K562 (cell line): ENCODE results near the gene ZSWIM6. TPM values are rescaled to one million over a fixed set of nuclear protein-coding genes. Genes with fewer than 3 reads are reported as not detected.

Experiments
- ARID2 ChIP-seq: fragments of 450-650 bp; IDR thresholded peaks from 2 replicates; pipeline ENCODE4 v1.6.1; 2017; ENCODE audit warnings: antibody characterized with exemption, mild to moderate bottlenecking
- BMI1 ChIP-seq: fragments of 150-350 bp; IDR thresholded peaks from 2 replicates; pipeline ENCODE4 v1.6.1; 2014; ENCODE audit warnings: low read length
- CTBP1 ChIP-seq: fragments of 450-650 bp; IDR thresholded peaks from 2 replicates; pipeline ENCODE4 v1.6.1; 2016; ENCODE audit warnings: borderline replicate concordance
- KDM1A ChIP-seq, 2 experiments: fragments of 450-650 bp; IDR thresholded peaks; 2 replicates each; pipeline ENCODE4 v1.6.1; 2016; ENCODE audit warnings: mild to moderate bottlenecking in 2 of 2
- MYC ChIP-seq, 2 experiments: fragments of 250-450 bp in 1 of 2; sonication (Bioruptor Pico) in 1 of 2; IDR thresholded peaks; 2 replicates each; pipeline versions ENCODE4 v1.5.1 to v1.6.1; 2012 to 2021; ENCODE audit warnings: low read depth in 2 of 2, borderline replicate concordance in 1 of 2, improper control_type of control experiment in 1 of 2, low read length in 1 of 2, mild to moderate bottlenecking in 1 of 2, moderate library complexity in 1 of 2
- PCBP2 ChIP-seq: fragments of 200-400 bp; formaldehyde crosslinking; IDR thresholded peaks from 2 replicates; pipeline ENCODE4 v1.6.1; 2018; ENCODE audit warnings: low read length, low read depth, mild to moderate bottlenecking, moderate library complexity; ENCODE audit not compliant: poor library complexity, severe bottlenecking
- SMAD1 ChIP-seq: fragments of 150-350 bp; IDR thresholded peaks from 2 replicates; pipeline ENCODE4 v1.6.1; 2014; ENCODE audit warnings: low read length, low read depth; ENCODE audit not compliant: partially characterized antibody
- TEAD1 ChIP-seq, 2 experiments: fragments of 450-650 bp in 1 of 2; sonication (generic) in 1 of 2; formaldehyde crosslinking; IDR thresholded peaks; 2 replicates each; pipeline versions ENCODE4 v1.4.0 to v1.8.0; 2020 to 2022; ENCODE audit warnings: mild to moderate bottlenecking in 2 of 2, missing genetic modification reagents in 1 of 2
- XRCC4 ChIP-seq: IDR thresholded peaks from one replicate; pipeline ENCODE4 v1.6.1; 2011; ENCODE audit not compliant: insufficient read depth, insufficient read length; ENCODE audit errors: extremely low read depth
- ZBTB8A ChIP-seq: fragments of 450-650 bp; IDR thresholded peaks from 2 replicates; pipeline ENCODE4 v1.6.1; 2018; ENCODE audit warnings: mild to moderate bottlenecking, moderate library complexity; ENCODE audit not compliant: partially characterized antibody
- ZNF124 ChIP-seq: sonication (generic); formaldehyde crosslinking; IDR thresholded peaks from 2 replicates; pipeline ENCODE4 v1.8.1; 2022; ENCODE audit warnings: missing genetic modification reagents
- ZNF644 ChIP-seq: fragments of 200-800 bp; sonication (Bioruptor generic); IDR thresholded peaks from 2 replicates; pipeline ENCODE4 v1.6.1; 2016; ENCODE audit warnings: low read depth, missing genetic modification characterization, missing compliant biosample characterization
- ZNF707 ChIP-seq: fragments of 250-450 bp; sonication (Bioruptor Pico); conservative IDR thresholded peaks from 2 replicates; pipeline ENCODE4 v1.8.0; 2022; ENCODE audit warnings: inconsistent platforms, mild to moderate bottlenecking, moderate library complexity
- polyA plus RNA-seq, 8 experiments: library from polyadenylated mRNA; depleted of rRNA in 4 of 8; stranded (reverse) in 5 of 8; unstranded in 3 of 8; fragments of >200 nt; fragmentation: Nextera tagmentation in 2 of 8; fragmentation: Illumina TruSeq in 1 of 8; extraction: Ambion mirVana in 2 of 8; extraction: Trizol in 1 of 8; gene quantifications; 2 replicates each; pipeline versions ENCODE4 v1.2.1 to v1.2.3, GENCODE V29; 2011 to 2014; ENCODE audit warnings: inconsistent platforms in 1 of 8, missing spikeins in 1 of 8
- total RNA-seq, 7 experiments: library from RNA; depleted of rRNA in 6 of 7; stranded (reverse); fragments of >200 nt in 6 of 7; fragmentation: Illumina TruSeq in 2 of 7; extraction: Trizol in 2 of 7; gene quantifications; 2 replicates each; pipeline versions ENCODE4 v1.2.1 to v1.2.3, GENCODE V29; 2011 to 2021; ENCODE audit warnings: low replicate concordance in 1 of 7
- TF ChIP-seq, protein P1 (sequence below): fragments of 200-800 bp; sonication (Bioruptor generic); IDR thresholded peaks from 2 replicates; pipeline ENCODE4 v1.6.1; 2017; ENCODE audit warnings: missing genetic modification characterization, missing compliant biosample characterization
- TF ChIP-seq, protein P2 (sequence below): fragments of 250-450 bp; sonication (Bioruptor Pico); IDR thresholded peaks from 2 replicates; pipeline ENCODE4 v1.8.0; 2021; ENCODE audit warnings: mild to moderate bottlenecking, moderate library complexity
- TF ChIP-seq, protein P3 (sequence below), 3 experiments: fragments of 200-800 bp in 1 of 3; fragments of 250-450 bp in 1 of 3; fragments of 450-650 bp in 1 of 3; sonication (Bioruptor Pico) in 1 of 3; sonication (Bioruptor generic) in 1 of 3; formaldehyde crosslinking in 1 of 3; IDR thresholded peaks; 2 replicates each; pipeline versions ENCODE4 v1.6.1 to v1.8.0; 2016 to 2022; ENCODE audit warnings: mild to moderate bottlenecking in 2 of 3, missing genetic modification characterization in 2 of 3, missing compliant biosample characterization in 1 of 3, moderate library complexity in 1 of 3
- TF ChIP-seq, protein P4 (sequence below): fragments of 250-450 bp; sonication (Bioruptor Pico); IDR thresholded peaks from 2 replicates; pipeline ENCODE4 v1.4.0; 2020; ENCODE audit warnings: borderline replicate concordance
- TF ChIP-seq, protein P5 (sequence below): fragments of 250-450 bp; sonication (Bioruptor Pico); IDR thresholded peaks from 2 replicates; pipeline ENCODE4 v1.8.0; 2021; ENCODE audit warnings: borderline replicate concordance, mild to moderate bottlenecking, moderate library complexity; ENCODE audit not compliant: poor library complexity, severe bottlenecking

ZSWIM6 gene
- total and polyA plus RNA-seq, 9 of the 15 experiments (the other 6 are each of a cell fraction or from before 2014, with no cell fraction given): 0.81 to 3.2 (median 2.0) TPM

DNA sequence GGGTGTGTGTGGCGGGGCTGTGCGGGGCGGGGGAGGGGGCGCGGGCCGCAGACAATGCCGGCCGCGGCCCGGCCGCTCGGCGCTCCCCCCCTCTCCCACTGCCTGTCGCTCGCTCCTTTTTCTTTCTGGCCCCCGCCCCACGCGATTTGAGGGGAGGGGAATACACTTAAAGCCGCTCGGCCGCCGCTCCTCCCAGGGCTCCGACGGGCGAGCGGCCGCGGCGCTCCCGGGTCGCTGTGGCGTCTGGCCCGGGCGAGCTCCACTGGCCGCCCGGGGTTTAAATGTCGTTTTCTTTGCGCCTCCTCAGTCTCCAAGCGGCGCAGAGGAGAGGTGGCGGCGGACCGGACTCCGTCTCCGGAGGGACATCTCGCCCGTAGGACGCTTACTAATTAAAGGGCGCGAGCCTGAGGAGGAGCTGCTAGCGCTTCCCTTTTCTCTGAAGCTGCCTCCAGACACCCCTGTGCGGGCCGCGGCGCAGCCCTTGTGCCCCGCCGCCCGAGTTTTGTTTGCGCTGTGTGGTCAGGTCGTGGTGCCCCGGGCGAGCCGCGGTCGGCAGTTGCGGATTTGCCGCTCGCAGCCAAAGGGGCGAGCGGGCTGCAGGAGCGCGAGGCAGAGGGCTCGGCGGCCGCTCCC, 1.4 kb downstream of the ZSWIM6 start (continued):
- TF ChIP-seq, protein P1, sequence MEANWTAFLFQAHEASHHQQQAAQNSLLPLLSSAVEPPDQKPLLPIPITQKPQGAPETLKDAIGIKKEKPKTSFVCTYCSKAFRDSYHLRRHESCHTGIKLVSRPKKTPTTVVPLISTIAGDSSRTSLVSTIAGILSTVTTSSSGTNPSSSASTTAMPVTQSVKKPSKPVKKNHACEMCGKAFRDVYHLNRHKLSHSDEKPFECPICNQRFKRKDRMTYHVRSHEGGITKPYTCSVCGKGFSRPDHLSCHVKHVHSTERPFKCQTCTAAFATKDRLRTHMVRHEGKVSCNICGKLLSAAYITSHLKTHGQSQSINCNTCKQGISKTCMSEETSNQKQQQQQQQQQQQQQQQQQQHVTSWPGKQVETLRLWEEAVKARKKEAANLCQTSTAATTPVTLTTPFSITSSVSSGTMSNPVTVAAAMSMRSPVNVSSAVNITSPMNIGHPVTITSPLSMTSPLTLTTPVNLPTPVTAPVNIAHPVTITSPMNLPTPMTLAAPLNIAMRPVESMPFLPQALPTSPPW (CRISPR knock-in tag): no peak; the same call in 1 of the 2 replicates
- TF ChIP-seq ZNF644 (tag) (no peak), SMAD1 (no peak), ARID2 (no peak), TEAD1 (CRISPR knock-in tag; IDR thresholded peaks at IDR 0.05) (no peak), ZNF124 (no peak), KDM1A (IDR thresholded peaks at IDR 0.05) (no peak), CTBP1 (0 out of 2 replicates have a peak, but pooled peaks have one; percentile 14), XRCC4 (no peak), BMI1 (no peak), MYC (IDR thresholded peaks at IDR 0.05; ENCODE audit: low read depth, low read length) (no peak), MYC (CRISPR knock-in tag; IDR thresholded peaks at IDR 0.05; ENCODE audit: borderline replicate concordance, low read depth) (no peak), ZBTB8A (no peak), ZNF707 (CRISPR knock-in tag) (no peak), PCBP2 (no peak)
- TF ChIP-seq, protein P2, sequence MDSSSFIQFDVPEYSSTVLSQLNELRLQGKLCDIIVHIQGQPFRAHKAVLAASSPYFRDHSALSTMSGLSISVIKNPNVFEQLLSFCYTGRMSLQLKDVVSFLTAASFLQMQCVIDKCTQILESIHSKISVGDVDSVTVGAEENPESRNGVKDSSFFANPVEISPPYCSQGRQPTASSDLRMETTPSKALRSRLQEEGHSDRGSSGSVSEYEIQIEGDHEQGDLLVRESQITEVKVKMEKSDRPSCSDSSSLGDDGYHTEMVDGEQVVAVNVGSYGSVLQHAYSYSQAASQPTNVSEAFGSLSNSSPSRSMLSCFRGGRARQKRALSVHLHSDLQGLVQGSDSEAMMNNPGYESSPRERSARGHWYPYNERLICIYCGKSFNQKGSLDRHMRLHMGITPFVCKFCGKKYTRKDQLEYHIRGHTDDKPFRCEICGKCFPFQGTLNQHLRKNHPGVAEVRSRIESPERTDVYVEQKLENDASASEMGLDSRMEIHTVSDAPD (CRISPR knock-in tag): no peak
- TF ChIP-seq, protein P3, sequence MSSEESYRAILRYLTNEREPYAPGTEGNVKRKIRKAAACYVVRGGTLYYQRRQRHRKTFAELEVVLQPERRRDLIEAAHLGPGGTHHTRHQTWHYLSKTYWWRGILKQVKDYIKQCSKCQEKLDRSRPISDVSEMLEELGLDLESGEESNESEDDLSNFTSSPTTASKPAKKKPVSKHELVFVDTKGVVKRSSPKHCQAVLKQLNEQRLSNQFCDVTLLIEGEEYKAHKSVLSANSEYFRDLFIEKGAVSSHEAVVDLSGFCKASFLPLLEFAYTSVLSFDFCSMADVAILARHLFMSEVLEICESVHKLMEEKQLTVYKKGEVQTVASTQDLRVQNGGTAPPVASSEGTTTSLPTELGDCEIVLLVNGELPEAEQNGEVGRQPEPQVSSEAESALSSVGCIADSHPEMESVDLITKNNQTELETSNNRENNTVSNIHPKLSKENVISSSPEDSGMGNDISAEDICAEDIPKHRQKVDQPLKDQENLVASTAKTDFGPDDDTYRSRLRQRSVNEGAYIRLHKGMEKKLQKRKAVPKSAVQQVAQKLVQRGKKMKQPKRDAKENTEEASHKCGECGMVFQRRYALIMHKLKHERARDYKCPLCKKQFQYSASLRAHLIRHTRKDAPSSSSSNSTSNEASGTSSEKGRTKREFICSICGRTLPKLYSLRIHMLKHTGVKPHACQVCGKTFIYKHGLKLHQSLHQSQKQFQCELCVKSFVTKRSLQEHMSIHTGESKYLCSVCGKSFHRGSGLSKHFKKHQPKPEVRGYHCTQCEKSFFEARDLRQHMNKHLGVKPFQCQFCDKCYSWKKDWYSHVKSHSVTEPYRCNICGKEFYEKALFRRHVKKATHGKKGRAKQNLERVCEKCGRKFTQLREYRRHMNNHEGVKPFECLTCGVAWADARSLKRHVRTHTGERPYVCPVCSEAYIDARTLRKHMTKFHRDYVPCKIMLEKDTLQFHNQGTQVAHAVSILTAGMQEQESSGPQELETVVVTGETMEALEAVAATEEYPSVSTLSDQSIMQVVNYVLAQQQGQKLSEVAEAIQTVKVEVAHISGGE (CRISPR knock-in tag; IDR thresholded peaks at IDR 0.05): 0 out of 6 replicates have a peak, but pooled peaks of 1 of the 3 experiments have one; percentile 15
- TF ChIP-seq, protein P4, sequence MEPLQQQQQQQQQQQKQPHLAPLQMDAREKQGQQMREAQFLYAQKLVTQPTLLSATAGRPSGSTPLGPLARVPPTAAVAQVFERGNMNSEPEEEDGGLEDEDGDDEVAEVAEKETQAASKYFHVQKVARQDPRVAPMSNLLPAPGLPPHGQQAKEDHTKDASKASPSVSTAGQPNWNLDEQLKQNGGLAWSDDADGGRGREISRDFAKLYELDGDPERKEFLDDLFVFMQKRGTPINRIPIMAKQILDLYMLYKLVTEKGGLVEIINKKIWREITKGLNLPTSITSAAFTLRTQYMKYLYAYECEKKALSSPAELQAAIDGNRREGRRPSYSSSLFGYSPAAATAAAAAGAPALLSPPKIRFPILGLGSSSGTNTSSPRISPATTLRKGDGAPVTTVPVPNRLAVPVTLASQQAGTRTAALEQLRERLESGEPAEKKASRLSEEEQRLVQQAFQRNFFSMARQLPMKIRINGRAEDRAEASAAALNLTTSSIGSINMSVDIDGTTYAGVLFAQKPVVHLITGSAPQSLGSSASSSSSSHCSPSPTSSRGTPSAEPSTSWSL (CRISPR knock-in tag): no peak
- TF ChIP-seq, protein P5, sequence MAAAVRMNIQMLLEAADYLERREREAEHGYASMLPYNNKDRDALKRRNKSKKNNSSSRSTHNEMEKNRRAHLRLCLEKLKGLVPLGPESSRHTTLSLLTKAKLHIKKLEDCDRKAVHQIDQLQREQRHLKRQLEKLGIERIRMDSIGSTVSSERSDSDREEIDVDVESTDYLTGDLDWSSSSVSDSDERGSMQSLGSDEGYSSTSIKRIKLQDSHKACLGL (CRISPR knock-in tag): no peak
